HEK293 (cell line): ENCODE data around the gene IGFL1.

Experiments used
- CTCF ChIA-PET: fragments of 350-600 bp; formaldehyde crosslinking; extraction: SDS; loops from one replicate; lab custom pipeline; 2021; ENCODE audit warnings: antibody characterized with exemption; lab: Yijun Ruan, JAX
- POLR2A ChIA-PET: fragments of 300-600 bp; formaldehyde crosslinking; extraction: SDS; loops from one replicate; lab custom pipeline; 2020; ENCODE audit warnings: antibody characterized with exemption, inconsistent platforms; lab: Yijun Ruan, JAX
- H3K27ac ChIP-seq: fragments of 200-500 bp; sonication (Bioruptor generic); 2 replicates; pipeline ENCODE4 v1.5.1; 2014; ENCODE audit warnings: low read depth, low read length, control low read depth, inconsistent platforms; ENCODE audit errors: extremely low read depth
- H3K36me3 ChIP-seq, 2 experiments: fragments of 200-500 bp in 1 of 2; sonication (Bioruptor generic) in 1 of 2; 1 replicate in 1 of 2; 2 replicates in 1 of 2; pipeline ENCODE4 v1.5.1; 2014 to 2017; ENCODE audit warnings: inconsistent platforms in 2 of 2, low read length in 2 of 2; ENCODE audit not compliant: control insufficient read depth in 2 of 2, insufficient read depth in 1 of 2
- H3K4me1 ChIP-seq: fragments of 200-500 bp; sonication (Bioruptor generic); 2 replicates; pipeline ENCODE4 v1.5.1; 2014; ENCODE audit warnings: mild to moderate bottlenecking, low read length, inconsistent platforms; ENCODE audit not compliant: control insufficient read depth, insufficient read depth
- H3K4me3 ChIP-seq: 2 replicates; pipeline ENCODE4 v1.5.1; 2011; ENCODE audit warnings: low read depth, mild to moderate bottlenecking, control low read depth, low read length, moderate library complexity
- H3K9me3 ChIP-seq: fragments of 200-500 bp; sonication (Bioruptor generic); 2 replicates; pipeline ENCODE4 v1.5.1; 2014; ENCODE audit warnings: low read depth, low read length, inconsistent platforms; ENCODE audit not compliant: control insufficient read depth, insufficient read depth
- BCL11A ChIP-seq: fragments of 450-650 bp; formaldehyde crosslinking; IDR thresholded peaks from 2 replicates; pipeline ENCODE4 v1.5.1; 2016; ENCODE audit warnings: low read depth, missing biosample characterization, missing genetic modification characterization
- GLI2 ChIP-seq: fragments of 450-650 bp; formaldehyde crosslinking; IDR thresholded peaks from 2 replicates; pipeline ENCODE4; 2017; ENCODE audit warnings: missing biosample characterization, missing genetic modification characterization, low read depth, borderline replicate concordance
- GLIS2 ChIP-seq: fragments of 450-650 bp; formaldehyde crosslinking; IDR thresholded peaks from 2 replicates; pipeline ENCODE4 v1.5.1; 2016; ENCODE audit warnings: missing biosample characterization, missing genetic modification characterization
- KLF8 ChIP-seq: fragments of 450-650 bp; formaldehyde crosslinking; IDR thresholded peaks from 2 replicates; pipeline ENCODE4 v1.5.1; 2016; ENCODE audit warnings: missing biosample characterization, missing genetic modification characterization
- OVOL3 ChIP-seq: fragments of 450-650 bp; formaldehyde crosslinking; IDR thresholded peaks from 2 replicates; pipeline ENCODE4 v1.5.1; 2016; ENCODE audit warnings: missing biosample characterization, missing genetic modification characterization
- PRDM1 ChIP-seq: fragments of 450-650 bp; formaldehyde crosslinking; IDR thresholded peaks from 2 replicates; pipeline ENCODE4; 2016; ENCODE audit warnings: missing biosample characterization, missing genetic modification characterization
- SCRT1 ChIP-seq: fragments of 450-650 bp; formaldehyde crosslinking; IDR thresholded peaks from 2 replicates; pipeline ENCODE4 v1.5.1; 2016; ENCODE audit warnings: missing biosample characterization, missing genetic modification characterization, borderline replicate concordance
- SP2 ChIP-seq: fragments of 450-650 bp; formaldehyde crosslinking; IDR thresholded peaks from 2 replicates; pipeline ENCODE4 v1.5.1; 2016; ENCODE audit warnings: missing biosample characterization, missing genetic modification characterization
- SP7 ChIP-seq: fragments of 450-650 bp; formaldehyde crosslinking; IDR thresholded peaks from 2 replicates; pipeline ENCODE4 v1.5.1; 2016; ENCODE audit warnings: missing biosample characterization, missing genetic modification characterization
- TCF7L2 ChIP-seq: IDR thresholded peaks from 2 replicates; pipeline ENCODE4 v1.6.1; 2011; ENCODE audit warnings: low read depth, mild to moderate bottlenecking, inconsistent platforms, low read length, moderate library complexity, borderline replicate concordance
- ZBTB17 ChIP-seq: fragments of 450-650 bp; formaldehyde crosslinking; IDR thresholded peaks from 2 replicates; pipeline ENCODE4 v1.5.1; 2016; ENCODE audit warnings: missing biosample characterization, missing genetic modification characterization
- ZFP41 ChIP-seq: fragments of 450-650 bp; formaldehyde crosslinking; IDR thresholded peaks from 2 replicates; pipeline ENCODE4 v1.5.1; 2016; ENCODE audit warnings: missing biosample characterization, missing genetic modification characterization, borderline replicate concordance
- ZNF121 ChIP-seq: fragments of 450-650 bp; formaldehyde crosslinking; IDR thresholded peaks from 2 replicates; pipeline ENCODE4 v1.5.1; 2016; ENCODE audit warnings: missing biosample characterization, missing genetic modification characterization
- ZNF157 ChIP-seq: fragments of 450-650 bp; formaldehyde crosslinking; IDR thresholded peaks from 2 replicates; pipeline ENCODE4 v1.5.1; 2016; ENCODE audit warnings: missing biosample characterization, missing genetic modification characterization
- ZNF184 ChIP-seq: fragments of 450-650 bp; IDR thresholded peaks from 2 replicates; pipeline ENCODE4 v1.5.1; 2018; ENCODE audit warnings: missing biosample characterization, mild to moderate bottlenecking, missing genetic modification characterization
- ZNF211 ChIP-seq: fragments of 450-650 bp; formaldehyde crosslinking; IDR thresholded peaks from 2 replicates; pipeline ENCODE4 v1.5.1; 2016; ENCODE audit warnings: low read depth, missing biosample characterization, missing genetic modification characterization
- ZNF274 ChIP-seq, 2 experiments: fragments of 200-500 bp in 1 of 2; fragments of 450-650 bp in 1 of 2; sonication (Bioruptor generic) in 1 of 2; formaldehyde crosslinking in 1 of 2; IDR thresholded peaks; 2 replicates each; pipeline versions ENCODE4 v1.5.1 to v1.6.1; 2014 to 2016; ENCODE audit warnings: borderline replicate concordance in 1 of 2, inconsistent platforms in 1 of 2, low read length in 1 of 2, missing biosample characterization in 1 of 2, missing genetic modification characterization in 1 of 2
- ZNF404 ChIP-seq: fragments of 450-650 bp; formaldehyde crosslinking; IDR thresholded peaks from 2 replicates; pipeline ENCODE4 v1.5.1; 2017; ENCODE audit warnings: missing biosample characterization, missing genetic modification characterization
- ZNF488 ChIP-seq: fragments of 450-650 bp; formaldehyde crosslinking; IDR thresholded peaks from 2 replicates; pipeline ENCODE4 v1.5.1; 2016; ENCODE audit warnings: missing biosample characterization, missing genetic modification characterization
- ZNF596 ChIP-seq: fragments of 450-650 bp; IDR thresholded peaks from 2 replicates; pipeline ENCODE4 v1.5.0; 2018; ENCODE audit warnings: missing biosample characterization, mild to moderate bottlenecking, missing genetic modification characterization, moderate library complexity
- ZNF692 ChIP-seq: fragments of 450-650 bp; formaldehyde crosslinking; IDR thresholded peaks from 2 replicates; pipeline ENCODE4 v1.5.1; 2016; ENCODE audit warnings: missing biosample characterization, missing genetic modification characterization
- ZNF837 ChIP-seq: fragments of 450-650 bp; formaldehyde crosslinking; IDR thresholded peaks from 2 replicates; pipeline ENCODE4 v1.5.1; 2016; ENCODE audit warnings: missing biosample characterization, missing genetic modification characterization
- TF ChIP-seq, protein P1 (sequence below): fragments of 450-650 bp; formaldehyde crosslinking; IDR thresholded peaks from 2 replicates; pipeline ENCODE4 v1.5.1; 2016; ENCODE audit warnings: missing biosample characterization, missing genetic modification characterization
- TF ChIP-seq, protein P2 (sequence below): fragments of 450-650 bp; formaldehyde crosslinking; IDR thresholded peaks from 2 replicates; pipeline ENCODE4 v1.5.1; 2017; ENCODE audit warnings: missing biosample characterization, missing genetic modification characterization

The IGFL1 gene

DNA sequence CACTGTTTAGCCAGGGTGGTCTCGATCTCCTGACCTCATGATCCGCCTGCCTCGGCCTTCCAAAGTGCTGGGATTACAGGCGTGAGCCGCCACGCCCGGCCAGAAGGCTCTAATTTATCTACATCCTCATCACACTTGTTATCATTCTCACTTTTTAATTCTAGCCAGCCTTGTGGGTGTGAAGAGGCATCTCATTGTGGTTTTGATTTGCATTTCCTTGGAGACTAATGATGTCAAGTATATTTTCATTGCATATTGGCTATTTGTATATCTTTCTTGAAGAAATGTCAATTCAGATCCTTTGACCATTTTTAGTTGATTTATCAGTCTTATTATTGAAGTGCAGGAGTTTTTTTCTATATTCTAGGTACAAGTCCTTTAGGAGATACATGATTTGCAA, 39.6 kb downstream of the IGFL1 start (continued):
- TF ChIP-seq ZNF596 (tag by site-specific recombination) = no peak
- TF ChIP-seq GLI2 (tag by site-specific recombination) = no peak
- no peak for TF ChIP-seq ZNF211 (tag by site-specific recombination)
- TF ChIP-seq ZNF274 (IDR thresholded peaks at IDR 0.05; ENCODE audit: low read length) = no peak
- no peak for TF ChIP-seq ZNF274 (tag by site-specific recombination; IDR thresholded peaks at IDR 0.05; ENCODE audit: borderline replicate concordance)
- TF ChIP-seq ZNF184 = no peak
- no peak for TF ChIP-seq TCF7L2
- TF ChIP-seq, all 188 proteins: peak for 0

GRCh38 chr19:46270521-46271256, 41.1 kb downstream of the IGFL1 start:
- TF ChIP-seq OVOL3 (tag by site-specific recombination) = no peak
- TF ChIP-seq, protein P1, sequence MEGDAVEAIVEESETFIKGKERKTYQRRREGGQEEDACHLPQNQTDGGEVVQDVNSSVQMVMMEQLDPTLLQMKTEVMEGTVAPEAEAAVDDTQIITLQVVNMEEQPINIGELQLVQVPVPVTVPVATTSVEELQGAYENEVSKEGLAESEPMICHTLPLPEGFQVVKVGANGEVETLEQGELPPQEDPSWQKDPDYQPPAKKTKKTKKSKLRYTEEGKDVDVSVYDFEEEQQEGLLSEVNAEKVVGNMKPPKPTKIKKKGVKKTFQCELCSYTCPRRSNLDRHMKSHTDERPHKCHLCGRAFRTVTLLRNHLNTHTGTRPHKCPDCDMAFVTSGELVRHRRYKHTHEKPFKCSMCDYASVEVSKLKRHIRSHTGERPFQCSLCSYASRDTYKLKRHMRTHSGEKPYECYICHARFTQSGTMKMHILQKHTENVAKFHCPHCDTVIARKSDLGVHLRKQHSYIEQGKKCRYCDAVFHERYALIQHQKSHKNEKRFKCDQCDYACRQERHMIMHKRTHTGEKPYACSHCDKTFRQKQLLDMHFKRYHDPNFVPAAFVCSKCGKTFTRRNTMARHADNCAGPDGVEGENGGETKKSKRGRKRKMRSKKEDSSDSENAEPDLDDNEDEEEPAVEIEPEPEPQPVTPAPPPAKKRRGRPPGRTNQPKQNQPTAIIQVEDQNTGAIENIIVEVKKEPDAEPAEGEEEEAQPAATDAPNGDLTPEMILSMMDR = no peak
- no peak for TF ChIP-seq ZNF211 (tag by site-specific recombination)
- TF ChIP-seq ZNF121 (tag by site-specific recombination) = no peak
- TF ChIP-seq PRDM1 (tag by site-specific recombination) = no peak
- TF ChIP-seq, protein P2, sequence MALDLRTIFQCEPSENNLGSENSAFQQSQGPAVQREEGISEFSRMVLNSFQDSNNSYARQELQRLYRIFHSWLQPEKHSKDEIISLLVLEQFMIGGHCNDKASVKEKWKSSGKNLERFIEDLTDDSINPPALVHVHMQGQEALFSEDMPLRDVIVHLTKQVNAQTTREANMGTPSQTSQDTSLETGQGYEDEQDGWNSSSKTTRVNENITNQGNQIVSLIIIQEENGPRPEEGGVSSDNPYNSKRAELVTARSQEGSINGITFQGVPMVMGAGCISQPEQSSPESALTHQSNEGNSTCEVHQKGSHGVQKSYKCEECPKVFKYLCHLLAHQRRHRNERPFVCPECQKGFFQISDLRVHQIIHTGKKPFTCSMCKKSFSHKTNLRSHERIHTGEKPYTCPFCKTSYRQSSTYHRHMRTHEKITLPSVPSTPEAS (tag by site-specific recombination) = no peak
- TF ChIP-seq ZNF157 (tag by site-specific recombination) = no peak
- TF ChIP-seq GLIS2 (tag by site-specific recombination) = no peak
- no peak for TF ChIP-seq ZNF488 (tag by site-specific recombination)
- no peak for TF ChIP-seq ZNF837 (tag by site-specific recombination)
- TF ChIP-seq ZNF692 = no peak
- TF ChIP-seq ZFP41 = no peak
- no peak for TF ChIP-seq ZBTB17
- no peak for TF ChIP-seq SCRT1
- TF ChIP-seq BCL11A = no peak
- TF ChIP-seq ZNF274 (IDR thresholded peaks at IDR 0.05; ENCODE audit: low read length) = no peak
- TF ChIP-seq ZNF274 (tag by site-specific recombination; IDR thresholded peaks at IDR 0.05; ENCODE audit: borderline replicate concordance) = no peak
- TF ChIP-seq ZNF404 (tag by site-specific recombination) = no peak
- TF ChIP-seq SP7 (tag by site-specific recombination) = no peak
- no peak for TF ChIP-seq SP2
- no peak for TF ChIP-seq KLF8 (tag by site-specific recombination)
- H3K9me3 ChIP-seq = no peaks in the 10 kb centered on the region
- no peak overlapping the region for H3K4me3 ChIP-seq
- no peaks in the 10 kb centered on the region for H3K4me1 ChIP-seq
- POLR2A ChIA-PET = interaction anchor here (0.6 kb wide), 1 partner anchor 9 kb away, joined by 5 read pairs; no protein-coding TSS in a partner anchor
- CTCF ChIA-PET = interaction anchor here (1.1 to 1.8 kb wide), 8 partner anchors 10 to 261 kb away, joined by 3 to 10 read pairs (median 6); no protein-coding TSS in a partner anchor
- no peak overlapping the region for H3K27ac ChIP-seq
- H3K36me3 ChIP-seq = no peaks in the 10 kb centered on the region
